ENCODE data around the gene RAE1.
"Not testable (repeated sequence)": the region's sequence is repeated elsewhere in the genome, so short reads cannot be mapped to it uniquely, and the experiment has no call there.

Gene RAE1

DNA sequence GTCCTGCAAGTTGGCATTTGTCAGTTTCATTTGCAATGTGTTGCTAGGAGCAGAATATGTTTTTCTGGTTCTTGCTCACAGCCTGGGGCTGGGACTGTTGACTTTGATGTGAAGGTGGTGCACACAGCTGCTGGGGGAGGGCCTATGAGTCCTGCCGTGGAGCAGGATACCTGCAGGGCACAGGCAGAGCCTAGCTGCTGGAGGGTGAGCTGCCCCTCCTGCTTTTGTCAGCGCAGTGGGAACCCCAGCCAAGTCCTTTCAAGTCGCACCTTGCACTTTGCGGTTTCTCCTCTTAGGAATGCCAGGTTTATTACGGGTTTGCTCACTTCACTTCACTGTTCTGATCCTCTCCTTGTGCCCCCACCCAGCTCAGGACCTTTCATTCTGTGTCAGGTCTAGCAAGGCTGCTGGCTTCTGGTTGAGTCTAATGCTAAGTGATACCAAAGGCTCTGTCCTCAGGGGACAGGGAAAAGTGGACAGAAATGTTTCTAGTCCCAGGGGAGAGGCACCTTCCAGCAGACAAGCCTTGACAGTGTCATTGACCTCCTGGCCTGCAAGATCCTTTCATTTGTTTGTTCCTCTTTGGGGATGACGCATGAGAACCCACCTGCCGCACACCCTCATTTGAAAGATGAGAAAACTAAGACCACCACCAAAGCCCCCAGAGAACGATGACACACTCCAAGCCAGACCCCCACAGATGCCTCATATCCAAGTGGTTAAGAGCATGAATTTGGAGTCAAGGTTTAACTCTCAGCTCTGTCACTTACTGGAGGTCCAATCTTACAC is 24.2 kb upstream of the RAE1 start:
- no peak for DNase-seq

DNA sequence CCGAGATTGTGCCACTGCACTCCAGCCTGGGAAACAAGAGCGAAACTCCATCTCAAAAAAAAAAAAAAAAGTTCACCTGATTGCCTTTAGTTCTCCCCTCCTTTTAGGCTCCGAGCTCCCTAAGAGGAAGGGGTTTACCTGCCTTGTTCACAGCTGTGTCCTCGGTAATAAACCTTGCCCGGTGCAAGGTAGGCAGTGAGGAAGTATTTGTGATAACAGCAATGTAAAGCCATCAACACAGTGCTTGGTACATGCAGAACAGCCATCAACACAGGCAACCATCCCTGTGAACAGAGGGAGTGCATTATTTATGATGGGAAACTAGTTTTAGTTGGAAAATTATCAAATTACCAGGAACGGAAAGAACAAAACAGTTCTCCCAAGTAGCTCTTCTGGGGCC is 23.2 kb upstream of the RAE1 start:
- no peak for DNase-seq

DNA sequence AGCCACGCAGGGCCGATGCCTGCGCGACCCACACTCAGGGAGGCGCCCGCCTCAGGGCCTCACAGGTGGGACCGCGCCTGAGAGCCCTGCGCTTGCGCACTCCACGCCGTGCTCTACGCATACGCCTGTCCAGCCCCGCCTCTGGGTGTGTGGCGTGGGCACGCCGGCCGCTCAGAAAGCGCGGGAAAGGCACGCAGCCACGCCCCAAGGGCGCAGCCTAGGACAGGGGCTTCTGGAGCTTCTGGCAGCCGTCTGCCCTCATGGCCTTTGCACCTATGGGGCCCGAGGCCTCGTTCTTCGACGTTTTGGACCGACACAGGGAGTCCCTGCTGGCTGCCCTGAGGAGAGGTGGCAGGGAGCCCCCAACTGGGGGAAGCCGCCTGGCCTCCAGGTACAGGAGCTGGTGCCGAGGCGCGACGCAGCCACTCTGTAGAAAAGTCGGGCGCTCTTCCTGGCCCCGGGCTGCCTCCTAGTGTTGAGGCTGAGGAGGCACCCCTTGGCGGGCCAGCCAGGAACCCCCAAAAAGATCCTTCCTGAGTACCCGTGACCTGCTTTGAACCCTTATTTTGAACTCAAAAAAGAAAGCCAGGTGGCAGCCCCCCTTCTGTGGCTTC is 21.3 kb upstream of the RAE1 start, which contains the start of gene SPO11:
Gene SPO11, plus strand, starts transcription at position 196 of the 614 bp plus-strand sequence. Its CDS starts 65 bp downstream, at position 261.
- no peak for DNase-seq

DNA sequence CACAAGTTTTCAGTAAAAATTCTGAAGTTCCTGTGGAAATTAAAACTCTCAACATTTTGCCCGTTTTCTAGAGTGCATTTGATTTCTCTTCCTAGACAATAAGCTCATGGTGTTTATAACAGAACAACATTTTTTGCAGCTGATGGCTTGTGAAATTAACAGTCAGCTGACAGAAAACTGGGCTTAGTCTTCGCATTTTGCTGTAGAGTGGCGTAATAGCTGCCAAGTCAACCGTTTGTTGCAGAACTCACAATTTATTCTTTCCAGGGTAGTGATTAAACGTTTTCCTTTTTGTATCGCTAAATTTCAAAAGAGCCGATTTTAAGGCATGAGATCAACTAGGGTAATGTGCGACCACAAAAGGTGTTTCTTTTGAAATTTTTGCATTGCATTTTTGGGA is 20.1 kb upstream of the RAE1 start:
- DNase-seq: no peak

DNA sequence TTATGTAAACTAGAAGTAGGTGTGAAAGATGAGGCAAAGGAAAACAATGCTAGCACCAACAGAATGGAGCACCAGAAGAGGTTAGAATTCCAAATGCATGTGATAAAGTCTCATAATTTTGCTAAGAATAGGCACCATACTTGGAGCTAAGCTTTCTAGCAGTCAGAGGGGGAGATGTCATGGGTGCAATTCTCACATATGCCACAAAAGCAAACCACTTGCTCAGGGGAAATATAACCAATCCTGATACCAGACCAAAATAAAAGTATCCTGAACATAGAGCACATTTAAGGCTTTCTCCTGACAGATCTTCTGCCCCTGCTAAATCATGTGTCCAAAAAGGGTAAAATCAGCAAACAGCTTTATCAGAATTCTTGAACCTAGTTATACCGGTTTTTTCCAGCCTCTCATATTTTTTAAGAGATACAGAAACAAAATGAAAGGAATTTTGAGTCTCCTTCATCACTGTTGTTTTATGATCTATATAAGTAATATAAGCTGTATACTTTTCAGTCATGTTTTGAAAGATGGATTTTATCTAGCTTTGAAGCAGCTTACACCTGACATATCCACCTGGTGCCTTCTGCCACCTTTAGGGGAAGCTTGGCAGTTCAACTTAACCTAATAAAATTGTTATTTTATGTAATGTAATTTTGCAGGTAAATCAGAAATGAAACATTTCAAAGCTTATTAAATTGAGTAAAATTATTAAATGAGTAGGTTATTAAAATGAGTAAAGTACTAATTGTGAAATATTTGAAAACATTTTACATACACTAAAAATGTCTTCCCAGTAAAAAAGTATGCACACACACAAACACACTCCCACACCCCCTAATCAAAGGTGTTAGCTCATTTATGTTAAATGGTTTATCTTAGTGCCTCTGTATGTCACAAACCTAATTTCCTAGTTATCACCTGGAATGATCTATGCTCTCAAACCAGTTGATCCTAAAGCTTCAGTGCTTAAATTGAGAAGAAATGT is 18.7 kb upstream of the RAE1 start:
- no peak for DNase-seq

DNA sequence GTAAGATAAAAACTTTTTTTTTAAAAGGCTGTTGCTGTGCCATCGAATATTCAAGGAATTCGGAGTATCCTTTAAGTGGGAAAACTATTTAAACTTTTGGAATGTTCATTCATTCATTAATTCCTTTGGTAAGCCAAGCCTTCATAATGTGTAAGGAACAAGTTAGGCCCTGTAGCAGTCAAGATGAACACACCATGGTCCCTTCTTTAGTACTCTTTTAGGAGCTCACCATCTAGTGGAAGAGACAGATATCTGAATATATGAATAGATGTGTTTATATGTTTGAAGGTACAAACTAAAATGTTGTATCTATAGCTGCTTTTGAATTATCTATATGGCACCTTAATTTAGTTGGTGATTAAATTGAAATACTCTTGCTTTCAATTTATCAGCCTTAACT is 15.7 kb upstream of the RAE1 start:
- no peak for DNase-seq

DNA sequence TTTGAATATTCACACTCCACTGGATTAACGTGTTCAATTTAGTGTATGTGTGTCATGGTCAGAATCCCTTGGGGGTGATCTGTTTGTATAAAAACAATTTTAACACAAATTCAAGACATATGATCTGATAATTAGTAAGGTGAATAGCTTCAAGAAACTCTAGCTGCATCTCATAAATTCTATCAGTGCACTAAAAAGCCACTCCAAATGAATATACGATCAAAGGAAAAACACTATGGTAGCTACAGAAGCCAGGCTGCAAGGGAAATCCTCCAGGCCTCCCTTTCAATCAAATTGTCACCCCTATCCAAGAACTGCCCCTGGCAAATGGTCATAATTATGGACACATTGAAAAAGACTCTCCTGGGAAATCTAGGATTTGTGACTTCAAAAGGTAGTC is 9.4 kb upstream of the RAE1 start:
- no peak for DNase-seq

DNA sequence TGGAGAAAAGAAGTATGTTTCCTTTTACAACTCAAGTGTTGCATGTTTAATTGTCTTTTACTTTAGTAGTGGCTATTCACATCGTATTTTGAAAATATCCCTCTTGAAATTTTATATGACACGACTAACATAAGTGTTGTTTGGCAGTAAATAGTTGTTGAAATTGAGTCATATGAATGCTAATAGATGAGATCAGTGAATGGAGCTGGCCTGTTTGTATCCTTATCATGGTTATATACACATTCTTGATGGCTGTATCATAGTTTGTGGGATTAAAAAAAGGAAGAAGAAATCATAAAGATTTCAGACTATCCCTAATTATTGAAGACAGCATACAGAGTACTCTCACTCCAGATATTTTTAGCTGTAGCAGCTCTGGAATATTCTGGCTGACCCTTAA is 8.2 kb upstream of the RAE1 start:
- no peak for DNase-seq

DNA sequence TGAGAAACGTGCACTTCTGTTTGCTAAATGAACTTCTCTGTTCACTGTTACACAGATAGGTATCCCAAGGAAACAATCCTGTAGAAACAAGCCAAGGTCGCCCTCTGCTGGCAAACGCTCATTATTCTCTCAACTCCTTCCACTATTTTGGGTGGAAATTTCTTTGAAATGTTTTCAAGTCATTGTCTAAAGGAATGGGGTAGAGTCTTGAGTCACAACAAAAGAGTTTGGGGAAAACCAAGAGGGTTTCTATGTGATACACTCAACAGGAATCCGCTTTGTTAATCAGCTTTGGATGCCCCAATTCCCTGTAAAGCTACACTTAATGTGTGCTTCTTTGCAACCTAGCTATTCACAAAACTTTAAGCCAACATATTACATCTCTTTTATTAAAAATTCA is 4.6 kb upstream of the RAE1 start:
- DNase-seq: no peak

DNA sequence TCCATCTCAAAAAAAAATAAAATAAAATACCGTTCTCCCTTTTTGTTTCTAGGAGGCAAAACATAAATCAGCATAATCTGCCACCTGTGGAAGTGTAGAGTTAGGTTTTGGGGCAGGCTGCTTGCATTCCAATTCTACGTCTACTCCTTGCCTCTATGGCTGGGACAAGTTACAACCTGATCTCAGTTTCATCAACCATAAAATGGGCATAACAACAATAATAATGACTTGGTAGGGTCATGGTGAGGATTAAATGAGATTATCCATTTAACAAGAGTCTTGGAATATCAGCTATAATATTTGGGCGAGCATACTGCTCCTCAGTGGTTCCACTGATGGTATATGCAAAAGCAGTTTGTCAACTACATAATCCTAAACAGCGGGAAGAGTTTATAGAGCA is 3.7 kb upstream of the RAE1 start:
- no peak for DNase-seq

DNA sequence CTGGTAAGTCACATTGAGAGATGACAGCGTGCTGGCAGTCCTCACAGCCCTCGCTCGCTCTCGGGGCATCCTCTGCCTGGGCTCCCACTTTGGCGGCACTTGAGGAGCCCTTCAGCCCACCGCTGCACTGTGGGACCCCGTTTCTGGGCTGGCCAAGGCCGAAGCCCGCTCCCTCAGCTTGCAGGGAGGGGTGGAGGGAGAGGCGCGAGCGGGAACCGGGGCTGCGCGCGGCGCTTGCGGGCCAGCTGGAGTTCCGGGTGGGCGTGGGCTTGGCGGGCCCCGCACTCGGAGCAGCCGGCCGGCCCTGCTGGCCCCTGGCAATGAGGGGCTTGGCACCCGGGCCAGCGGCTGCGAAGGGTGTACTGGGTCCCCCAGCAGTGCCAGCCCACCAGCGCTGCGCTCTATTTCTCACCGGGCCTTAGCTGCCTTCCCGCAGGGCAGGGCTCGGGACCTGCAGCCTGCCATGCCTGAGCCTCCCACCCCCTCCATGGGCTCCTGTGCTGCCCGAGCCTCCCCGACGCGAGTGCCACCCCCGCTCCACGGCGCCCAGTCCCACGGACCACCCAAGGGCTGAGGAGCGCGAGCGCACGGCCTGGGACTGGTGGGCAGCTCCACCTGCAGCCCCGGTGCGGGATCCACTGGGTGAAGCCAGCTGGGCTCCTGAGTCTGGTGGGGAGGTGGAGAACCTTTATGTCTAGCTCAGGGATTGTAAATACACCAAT is 2.7 kb upstream of the RAE1 start:
- DNase-seq: not testable (repeated sequence)

DNA sequence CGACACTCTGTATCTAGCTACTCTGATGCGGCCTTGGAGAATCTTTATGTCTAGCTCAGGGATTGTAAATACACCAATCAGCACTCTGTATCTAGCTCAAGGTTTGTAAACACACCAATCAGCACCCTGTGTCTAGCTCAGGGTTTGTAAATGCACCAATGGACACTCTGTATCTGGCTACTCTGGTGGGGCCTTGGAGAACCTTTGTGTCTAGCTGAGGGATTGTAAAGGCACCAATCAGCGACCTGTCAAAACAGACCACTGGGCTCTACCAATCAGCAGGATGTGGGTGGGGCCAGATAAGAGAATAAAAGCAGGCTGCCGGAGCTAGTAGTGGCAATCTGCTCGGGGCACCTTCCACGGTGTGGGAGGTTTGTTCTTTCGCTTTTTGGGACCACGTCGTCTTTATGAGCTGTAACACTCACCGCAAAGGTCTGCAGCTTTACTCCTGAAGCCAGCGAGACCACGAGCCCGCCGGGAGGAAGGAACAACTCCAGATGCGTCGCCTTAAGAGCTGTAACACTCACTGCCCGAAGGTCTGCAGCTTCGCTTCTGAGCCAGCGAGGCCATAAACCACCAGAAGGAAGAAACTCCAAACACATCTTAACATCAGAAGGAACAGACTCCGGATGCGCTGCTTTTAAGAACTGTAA is 2.0 kb upstream of the RAE1 start:
- DNase-seq: not testable (repeated sequence)

DNA sequence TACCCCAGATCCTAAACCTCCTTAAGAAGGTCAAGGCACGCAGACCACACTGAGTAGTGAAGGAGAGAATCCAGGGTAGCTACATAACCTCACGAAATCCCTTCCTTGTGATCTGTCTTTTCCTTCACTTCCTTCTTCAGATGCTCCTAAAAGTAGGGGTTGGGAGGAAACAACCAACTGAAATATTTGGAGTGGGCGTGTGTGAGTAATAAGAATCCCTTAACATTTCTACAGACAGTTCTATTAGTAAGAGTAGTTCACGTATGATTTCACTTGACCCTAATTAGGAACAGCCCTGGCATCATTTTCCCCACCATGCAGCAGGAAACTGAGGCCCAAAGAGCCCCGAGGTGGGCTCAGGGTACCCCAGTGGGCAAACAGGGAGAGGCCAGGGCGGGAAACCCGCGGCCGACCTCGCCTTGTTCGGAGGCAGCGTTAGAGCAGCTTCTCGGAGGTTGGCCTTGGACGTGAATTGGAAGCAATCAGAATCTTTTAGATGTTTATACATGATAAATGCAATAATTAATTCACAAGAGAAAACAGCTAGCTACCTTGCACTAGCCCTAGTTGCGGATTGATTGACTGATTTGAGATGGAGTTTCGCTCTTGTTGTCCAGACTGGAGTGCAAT is 859 bp upstream of the RAE1 start:
- no peak for DNase-seq

DNA sequence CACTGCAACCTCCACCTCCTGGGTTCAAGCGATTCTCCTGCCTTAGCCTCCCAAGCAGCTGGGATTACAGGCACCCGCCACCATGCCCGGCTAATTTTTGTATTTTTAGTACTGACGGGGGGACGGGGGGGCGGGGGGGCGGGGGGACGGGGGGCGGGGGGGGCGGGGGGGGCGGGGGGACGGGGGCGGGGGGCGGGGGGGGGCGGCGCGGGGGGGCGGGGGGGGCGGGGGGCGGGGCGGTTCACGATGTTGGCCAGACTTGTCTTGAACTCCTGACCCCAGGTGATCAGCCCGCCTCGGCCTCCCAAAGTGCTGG is 371 bp upstream of the RAE1 start:
- not testable (repeated sequence) for DNase-seq

DNA sequence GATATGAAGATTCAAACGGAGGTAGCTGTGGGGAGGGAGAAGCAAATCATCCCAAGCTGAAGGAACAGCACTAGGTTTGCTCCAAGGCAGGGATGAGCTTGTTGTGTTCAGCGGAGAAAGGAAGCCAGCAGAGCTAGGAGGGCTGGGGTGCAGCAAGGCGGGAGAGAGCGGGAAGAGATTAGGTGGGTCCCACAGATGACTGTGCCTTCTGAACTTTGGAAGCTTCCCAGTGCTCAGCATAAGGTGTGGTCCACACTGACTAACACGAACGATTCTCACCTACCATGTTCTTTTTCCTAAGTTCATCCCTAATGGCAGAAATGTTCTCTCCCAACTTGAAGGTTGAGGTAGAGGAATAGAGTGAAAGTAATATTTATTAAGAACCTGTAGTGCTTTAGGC is 1.2 kb downstream of the RAE1 start:
- no peak for DNase-seq

DNA sequence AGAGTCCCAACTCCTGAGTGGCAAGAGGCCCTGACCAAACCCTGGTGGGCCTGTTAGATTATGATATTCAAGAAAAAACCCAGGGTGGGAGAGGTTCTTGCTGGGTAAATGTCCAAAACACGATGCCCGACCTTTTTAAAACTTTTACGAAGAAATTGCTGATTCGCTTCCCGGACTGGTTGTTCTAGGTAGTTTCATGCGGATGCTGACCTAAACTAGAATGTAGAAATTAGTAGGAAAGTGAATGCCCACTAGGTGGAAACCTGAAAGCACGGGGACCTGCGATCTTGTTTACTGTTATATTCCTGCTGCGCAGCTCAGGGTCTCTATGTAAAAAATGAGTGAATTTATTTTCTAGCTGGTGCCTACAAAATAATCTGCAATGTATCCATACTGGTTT is 2.3 kb downstream of the RAE1 start:
- DNase-seq: no peak

DNA sequence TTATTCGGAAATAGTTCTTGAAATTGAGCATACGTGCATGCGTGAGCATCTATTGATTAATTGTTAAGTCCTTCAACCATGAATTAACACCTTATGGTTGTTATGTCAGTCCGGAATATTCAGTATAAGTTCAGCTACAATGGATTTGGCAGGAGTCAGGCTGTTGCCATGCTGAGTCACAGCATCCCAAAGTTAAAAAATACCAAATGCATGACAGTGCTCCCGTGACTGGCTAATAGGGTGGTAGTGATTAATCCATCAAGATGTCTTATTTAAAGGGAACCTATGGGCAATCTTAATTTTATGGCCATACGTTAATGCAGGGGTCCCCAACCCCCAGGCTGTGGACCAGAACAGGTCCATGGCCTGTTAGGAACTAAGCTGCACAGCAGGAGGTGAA is 10.5 kb downstream of the RAE1 start:
- no peak for DNase-seq

DNA sequence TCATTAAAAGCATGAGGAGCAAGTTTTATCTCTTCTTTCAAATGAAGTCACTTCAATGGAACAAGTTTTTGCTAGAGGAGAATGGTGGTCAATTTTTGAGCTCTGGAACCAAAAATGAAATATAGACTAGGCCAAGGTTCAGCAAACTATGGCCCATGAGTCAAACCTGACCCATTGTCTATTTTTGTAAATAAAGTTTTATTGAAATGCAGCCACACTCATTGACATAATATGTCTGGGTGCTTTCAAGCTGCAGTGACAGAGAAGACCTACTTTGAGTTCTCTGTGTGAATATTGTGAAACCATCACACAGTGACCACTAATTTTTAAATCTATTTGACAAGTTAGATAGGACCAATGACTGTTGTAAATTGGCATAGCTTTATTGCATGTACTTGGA is 13.4 kb downstream of the RAE1 start:
- no peak for DNase-seq

DNA sequence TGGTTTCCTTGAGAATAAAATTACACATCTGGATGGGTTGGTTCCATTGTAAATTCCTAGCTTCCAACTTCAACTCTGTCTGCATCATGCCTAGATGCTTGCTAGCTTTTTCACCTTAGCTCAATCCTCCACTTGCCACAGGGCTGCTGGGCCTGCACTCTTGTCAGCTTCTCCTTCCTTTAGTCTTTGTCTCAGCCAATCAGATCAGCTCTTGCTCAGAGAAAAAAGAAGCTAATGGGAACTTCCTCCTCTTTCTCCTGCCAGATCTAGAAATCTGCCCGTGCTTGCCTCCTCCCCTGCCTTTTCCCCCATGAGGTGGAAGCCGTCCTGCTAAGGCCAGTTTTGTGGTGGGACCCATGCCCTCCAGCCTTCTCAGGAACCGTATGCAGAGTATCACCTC is 18.5 kb downstream of the RAE1 start:
- no peak for DNase-seq

DNA sequence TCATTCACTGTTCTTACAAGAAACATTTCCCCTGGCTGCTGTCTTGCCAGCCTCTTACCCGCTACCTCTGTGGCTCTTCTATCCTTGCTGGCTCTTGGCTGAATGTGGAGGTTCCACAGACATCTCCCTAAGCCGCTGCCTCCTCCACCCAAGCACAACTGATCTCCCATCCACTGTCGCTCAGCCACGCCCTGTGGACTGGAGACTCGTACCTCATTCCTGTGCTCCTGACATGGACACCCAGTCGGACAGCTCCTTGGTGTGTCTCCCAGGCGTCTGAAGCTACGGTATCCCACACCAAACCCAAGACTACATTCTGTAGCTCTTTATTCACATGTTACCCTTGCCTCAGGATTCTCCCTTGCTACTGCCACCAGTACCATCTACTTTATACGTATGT is 19.3 kb downstream of the RAE1 start:
- no peak for DNase-seq

DNA sequence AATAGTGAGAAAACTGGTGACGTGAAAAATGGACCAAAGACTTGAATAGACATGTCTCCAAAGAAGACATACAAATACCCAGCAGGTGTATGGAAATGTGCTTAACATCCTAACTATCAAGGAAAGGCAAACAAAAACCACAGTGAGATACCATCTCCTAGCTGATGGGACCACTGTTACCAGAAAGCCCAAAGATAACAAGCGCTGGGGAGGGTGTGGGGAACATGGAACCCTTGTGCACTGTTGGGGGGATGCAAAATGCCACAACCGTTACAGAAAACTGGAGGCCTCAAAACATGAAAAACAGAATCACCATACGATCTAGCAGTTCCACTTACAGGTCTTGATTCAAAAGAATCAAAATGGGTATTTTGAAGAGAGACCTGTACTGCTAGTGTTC is 20.3 kb downstream of the RAE1 start:
- DNase-seq: no peak

DNA sequence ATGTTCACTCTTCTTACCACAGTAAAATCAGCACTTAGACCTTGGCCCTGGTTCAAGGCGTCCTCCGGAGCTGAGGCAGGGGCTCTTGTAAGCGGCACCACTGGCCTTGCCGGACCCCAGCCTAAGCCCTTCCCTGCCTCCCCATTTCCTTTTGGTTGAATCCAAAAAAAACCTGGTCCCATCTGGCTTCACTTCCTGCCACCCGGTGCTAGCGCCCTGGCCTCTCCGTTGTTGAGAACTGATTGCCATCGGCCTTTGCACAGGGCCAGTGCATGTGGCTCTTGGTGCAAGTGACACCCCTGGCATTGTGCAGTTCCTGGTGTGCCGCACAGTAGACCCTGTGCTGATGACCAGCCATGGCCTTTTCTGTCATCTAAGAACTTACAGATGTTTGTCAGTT is 21.1 kb downstream of the RAE1 start:
- no peak for DNase-seq
